Type B pancreatic cell (in vitro differentiated cells): ENCODE results near the gene DST. TPM values are rescaled to one million over a fixed set of nuclear protein-coding genes. Genes with fewer than 3 reads are reported as not detected.

ENCODE experiments used
- DNase-seq: peaks from one replicate; pipeline ENCODE4 v3.0.0; 2021; ENCODE audit warnings: mixed read lengths; ENCODE audit not compliant: unreplicated experiment; ENCODE audit errors: extremely low spot score
- H3K27ac Mint-ChIP-seq: 2 replicates; pipeline ENCODE4 v1.8.0; 2021; ENCODE audit warnings: mild to moderate bottlenecking, mixed read lengths
- H3K27me3 Mint-ChIP-seq: 2 replicates; pipeline ENCODE4 v1.8.0; 2021; ENCODE audit warnings: mixed read lengths
- H3K36me3 Mint-ChIP-seq: 2 replicates; pipeline ENCODE4 v1.8.0; 2021; ENCODE audit warnings: mixed read lengths
- H3K4me1 Mint-ChIP-seq: one replicate; pipeline ENCODE4 v1.8.0; 2021; ENCODE audit warnings: mixed read lengths; ENCODE audit not compliant: unreplicated experiment
- H3K4me3 Mint-ChIP-seq: 2 replicates; pipeline ENCODE4 v1.8.0; 2021; ENCODE audit warnings: mild to moderate bottlenecking, mixed read lengths
- H3K9me3 Mint-ChIP-seq: 2 replicates; pipeline ENCODE4 v1.8.0; 2021; ENCODE audit warnings: mixed read lengths
- total RNA-seq: library from RNA; stranded (reverse); gene quantifications from 2 replicates; pipeline ENCODE4 v1.2.1, GENCODE V29; 2021; ENCODE audit warnings: low replicate concordance
- TF ChIP-seq, protein P1 (sequence below): fragments of 200-600 bp; sonication (generic); conservative IDR thresholded peaks from 2 replicates; pipeline ENCODE4 v1.5.0; 2021; ENCODE audit warnings: antibody characterized with exemption, mild to moderate bottlenecking

The DST gene
- total RNA-seq, 1 donor from 2014 or later = 116 TPM

DNA sequence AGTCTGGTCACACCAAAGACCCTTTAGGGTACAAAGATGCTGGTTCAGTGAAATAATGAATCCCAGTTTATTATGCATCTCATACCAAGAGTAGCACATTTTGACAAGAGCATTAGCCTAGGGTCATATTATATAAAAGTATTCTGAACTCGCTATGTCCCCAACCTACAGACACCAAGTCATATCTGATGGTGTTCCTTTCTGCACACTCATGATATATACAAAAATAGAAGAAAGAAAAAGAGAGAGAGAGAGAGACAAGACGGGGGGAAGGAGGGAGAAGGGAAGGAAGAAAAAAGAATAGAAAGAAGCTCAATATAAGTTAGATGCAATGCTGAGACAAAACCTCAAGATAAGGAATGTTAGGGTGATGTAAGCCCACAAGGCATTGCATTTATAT lies 131.1 kb downstream of the DST start:
- peak overlapping the region; percentile 29 for H3K27ac Mint-ChIP-seq
- H3K36me3 Mint-ChIP-seq = peaks cover 50% of the 10 kb centered on the region
- no peak overlapping the region for H3K4me3 Mint-ChIP-seq
- TF ChIP-seq, protein P1, sequence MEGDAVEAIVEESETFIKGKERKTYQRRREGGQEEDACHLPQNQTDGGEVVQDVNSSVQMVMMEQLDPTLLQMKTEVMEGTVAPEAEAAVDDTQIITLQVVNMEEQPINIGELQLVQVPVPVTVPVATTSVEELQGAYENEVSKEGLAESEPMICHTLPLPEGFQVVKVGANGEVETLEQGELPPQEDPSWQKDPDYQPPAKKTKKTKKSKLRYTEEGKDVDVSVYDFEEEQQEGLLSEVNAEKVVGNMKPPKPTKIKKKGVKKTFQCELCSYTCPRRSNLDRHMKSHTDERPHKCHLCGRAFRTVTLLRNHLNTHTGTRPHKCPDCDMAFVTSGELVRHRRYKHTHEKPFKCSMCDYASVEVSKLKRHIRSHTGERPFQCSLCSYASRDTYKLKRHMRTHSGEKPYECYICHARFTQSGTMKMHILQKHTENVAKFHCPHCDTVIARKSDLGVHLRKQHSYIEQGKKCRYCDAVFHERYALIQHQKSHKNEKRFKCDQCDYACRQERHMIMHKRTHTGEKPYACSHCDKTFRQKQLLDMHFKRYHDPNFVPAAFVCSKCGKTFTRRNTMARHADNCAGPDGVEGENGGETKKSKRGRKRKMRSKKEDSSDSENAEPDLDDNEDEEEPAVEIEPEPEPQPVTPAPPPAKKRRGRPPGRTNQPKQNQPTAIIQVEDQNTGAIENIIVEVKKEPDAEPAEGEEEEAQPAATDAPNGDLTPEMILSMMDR = no peak
- H3K9me3 Mint-ChIP-seq = no peaks in the 10 kb centered on the region
- peaks cover 12% of the 10 kb centered on the region for H3K4me1 Mint-ChIP-seq
- H3K27me3 Mint-ChIP-seq = no peaks in the 10 kb centered on the region
- DNase-seq = no peak

DNA sequence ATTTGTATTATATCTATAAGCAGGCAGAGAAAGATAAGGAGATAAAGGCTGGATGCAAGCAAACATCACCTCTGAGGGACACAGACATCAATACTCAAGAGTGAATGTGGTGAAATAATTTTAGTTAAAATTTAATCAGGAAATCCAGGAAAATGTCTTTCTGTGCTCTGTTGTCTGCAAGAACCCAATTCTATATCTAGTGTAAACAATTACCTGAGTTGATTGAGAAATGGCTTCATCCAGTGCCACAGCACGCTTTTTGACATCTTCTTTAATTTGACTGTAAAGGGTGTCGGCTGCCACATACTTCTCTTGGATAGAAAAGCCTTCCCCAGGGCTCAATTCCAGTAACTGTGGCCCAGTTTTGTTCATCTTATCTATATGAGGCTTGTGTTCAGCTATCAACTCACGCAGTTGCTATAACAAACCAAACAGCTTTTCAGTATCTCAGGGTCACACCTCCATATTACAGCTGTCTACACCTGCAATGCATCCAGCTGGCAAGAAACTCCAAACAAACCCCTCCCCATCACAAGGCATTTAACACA lies 131.6 kb downstream of the DST start:
- Mint-ChIP-seq H3K4me1 (peaks cover 12% of the 10 kb centered on the region), H3K4me3 (no peak overlapping the region), H3K36me3 (peaks cover 52% of the 10 kb centered on the region), H3K27ac (peak overlapping the region; percentile 29), H3K9me3 (no peaks in the 10 kb centered on the region), H3K27me3 (no peaks in the 10 kb centered on the region)
- no peak for DNase-seq
- TF ChIP-seq, protein P1 = no peak

DNA sequence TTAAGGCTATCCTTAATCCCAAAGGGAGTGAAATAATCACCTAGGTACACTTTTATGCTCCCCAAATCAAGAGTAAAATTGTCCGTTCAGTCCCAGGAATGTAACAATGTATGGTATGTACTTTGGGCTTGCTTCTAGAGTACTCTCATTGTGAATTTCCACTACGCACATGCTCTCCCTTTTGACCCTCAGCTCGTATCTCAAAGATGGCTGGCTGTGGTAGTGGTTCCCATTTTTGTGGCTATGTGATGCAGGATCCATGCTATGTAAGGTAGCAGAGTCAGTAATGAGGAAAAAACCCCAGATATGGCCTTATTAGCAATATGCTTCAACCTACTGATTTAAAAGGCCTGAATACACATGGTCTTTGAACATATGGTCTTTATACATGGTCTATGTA lies 133.7 kb downstream of the DST start:
- H3K4me3 Mint-ChIP-seq = no peak overlapping the region

DNA sequence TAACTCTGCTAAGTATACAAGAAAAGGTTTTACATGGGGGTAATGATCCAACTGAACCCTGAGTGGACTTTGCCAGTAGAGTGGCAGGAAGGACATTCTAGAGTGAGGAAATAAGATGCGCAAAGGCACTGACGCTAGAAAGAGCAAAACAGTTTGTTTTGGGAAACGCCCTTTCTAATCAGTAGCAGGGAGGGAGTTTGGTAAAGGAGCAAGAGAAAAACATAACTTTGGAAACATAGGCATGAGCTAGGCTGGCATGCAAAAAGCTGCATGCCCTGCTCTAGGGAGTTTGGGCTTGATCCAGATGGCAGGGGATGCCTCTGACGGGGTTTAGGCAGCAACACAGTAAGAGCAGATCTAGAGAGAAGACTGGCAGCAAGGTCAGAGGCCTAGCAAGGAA lies 135.2 kb downstream of the DST start:
- Mint-ChIP-seq H3K36me3 (peaks cover 32% of the 10 kb centered on the region), H3K27ac (no peak overlapping the region), H3K9me3 (no peaks in the 10 kb centered on the region), H3K4me1 (no peaks in the 10 kb centered on the region), H3K4me3 (no peak overlapping the region), H3K27me3 (no peaks in the 10 kb centered on the region)
- DNase-seq = no peak
- TF ChIP-seq, protein P1 = no peak

More for the DNA sequence above, 133.7 kb downstream of the DST start:
- no peak for DNase-seq
- Mint-ChIP-seq H3K9me3 (no peaks in the 10 kb centered on the region), H3K4me1 (no peaks in the 10 kb centered on the region), H3K27ac (no peak overlapping the region), H3K27me3 (no peaks in the 10 kb centered on the region), H3K36me3 (peaks cover 38% of the 10 kb centered on the region)
- TF ChIP-seq, protein P1 = no peak

DNA sequence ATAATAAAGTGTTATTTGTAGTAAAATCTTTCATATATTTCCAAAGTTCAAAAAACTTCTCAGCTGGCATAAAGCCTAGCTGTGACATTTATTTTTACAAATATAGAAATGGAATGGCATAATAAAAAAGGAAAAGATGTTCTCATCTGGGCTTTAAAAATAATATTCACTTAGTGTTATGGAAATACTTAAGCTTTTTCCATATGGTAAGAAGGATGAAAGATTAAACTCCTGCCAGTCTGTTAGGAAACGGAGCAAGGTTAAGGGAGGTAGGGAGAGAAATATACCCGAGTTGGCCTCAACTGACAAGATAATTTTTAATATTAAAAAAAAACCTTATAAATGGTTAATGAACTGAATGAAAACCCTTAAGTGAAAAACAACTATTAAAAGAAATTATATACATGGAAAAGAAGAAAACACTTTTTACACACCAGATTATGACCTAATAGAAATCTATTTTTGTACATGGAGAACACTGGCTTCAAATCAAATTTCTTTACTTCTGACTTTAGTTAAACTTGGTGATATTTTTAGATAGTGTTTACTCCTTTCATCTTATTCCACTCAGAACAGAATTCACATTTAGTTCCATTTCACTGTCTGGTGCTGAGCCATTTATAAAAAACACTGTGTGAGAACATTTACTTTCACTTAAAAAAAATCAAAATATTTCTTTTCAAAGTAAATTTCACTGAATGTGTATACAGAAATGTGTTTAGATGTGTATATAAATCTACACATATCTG lies 137.0 kb downstream of the DST start:
- H3K4me1 Mint-ChIP-seq = no peaks in the 10 kb centered on the region
- peaks cover 33% of the 10 kb centered on the region for H3K36me3 Mint-ChIP-seq
- H3K4me3 Mint-ChIP-seq = no peak overlapping the region
- no peak for DNase-seq
- no peak overlapping the region for H3K27ac Mint-ChIP-seq
- no peaks in the 10 kb centered on the region for H3K9me3 Mint-ChIP-seq
- H3K27me3 Mint-ChIP-seq = no peaks in the 10 kb centered on the region
- TF ChIP-seq, protein P1 = no peak
